ENCODE measurements around the gene ARMH1.

The ARMH1 gene

DNA sequence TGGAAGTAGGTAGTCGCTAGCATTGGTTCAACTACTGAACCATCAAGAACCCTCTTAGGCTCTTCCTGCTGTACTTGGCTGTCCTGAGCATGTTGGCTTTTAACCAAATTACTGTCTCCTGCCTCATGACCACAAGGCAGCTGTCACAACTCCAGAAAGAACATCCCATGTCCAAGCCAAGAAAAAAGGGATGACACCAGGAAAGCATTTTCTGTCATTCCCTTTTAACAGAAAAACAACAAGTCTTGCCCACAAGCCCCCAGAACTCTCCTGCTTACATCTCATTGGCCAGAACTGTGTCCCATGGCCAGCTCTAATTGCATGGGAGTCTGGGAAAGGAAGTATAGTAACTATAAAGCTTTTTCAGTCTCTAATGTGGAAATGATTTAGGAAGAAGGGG is 58.9 kb downstream of the ARMH1 start (continued):
- TF ChIP-seq, protein P1, sequence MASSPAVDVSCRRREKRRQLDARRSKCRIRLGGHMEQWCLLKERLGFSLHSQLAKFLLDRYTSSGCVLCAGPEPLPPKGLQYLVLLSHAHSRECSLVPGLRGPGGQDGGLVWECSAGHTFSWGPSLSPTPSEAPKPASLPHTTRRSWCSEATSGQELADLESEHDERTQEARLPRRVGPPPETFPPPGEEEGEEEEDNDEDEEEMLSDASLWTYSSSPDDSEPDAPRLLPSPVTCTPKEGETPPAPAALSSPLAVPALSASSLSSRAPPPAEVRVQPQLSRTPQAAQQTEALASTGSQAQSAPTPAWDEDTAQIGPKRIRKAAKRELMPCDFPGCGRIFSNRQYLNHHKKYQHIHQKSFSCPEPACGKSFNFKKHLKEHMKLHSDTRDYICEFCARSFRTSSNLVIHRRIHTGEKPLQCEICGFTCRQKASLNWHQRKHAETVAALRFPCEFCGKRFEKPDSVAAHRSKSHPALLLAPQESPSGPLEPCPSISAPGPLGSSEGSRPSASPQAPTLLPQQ (tag by site-specific recombination; IDR thresholded peaks at IDR 0.05) = peak; percentile 49; the same call in 1 of the 2 replicates
- TF ChIP-seq KLF9 (tag by site-specific recombination; IDR thresholded peaks at IDR 0.05; ENCODE audit: low read depth) (no peak), ZNF248 (tag by site-specific recombination; IDR thresholded peaks at IDR 0.05) (no peak)
- TF ChIP-seq, protein P2, sequence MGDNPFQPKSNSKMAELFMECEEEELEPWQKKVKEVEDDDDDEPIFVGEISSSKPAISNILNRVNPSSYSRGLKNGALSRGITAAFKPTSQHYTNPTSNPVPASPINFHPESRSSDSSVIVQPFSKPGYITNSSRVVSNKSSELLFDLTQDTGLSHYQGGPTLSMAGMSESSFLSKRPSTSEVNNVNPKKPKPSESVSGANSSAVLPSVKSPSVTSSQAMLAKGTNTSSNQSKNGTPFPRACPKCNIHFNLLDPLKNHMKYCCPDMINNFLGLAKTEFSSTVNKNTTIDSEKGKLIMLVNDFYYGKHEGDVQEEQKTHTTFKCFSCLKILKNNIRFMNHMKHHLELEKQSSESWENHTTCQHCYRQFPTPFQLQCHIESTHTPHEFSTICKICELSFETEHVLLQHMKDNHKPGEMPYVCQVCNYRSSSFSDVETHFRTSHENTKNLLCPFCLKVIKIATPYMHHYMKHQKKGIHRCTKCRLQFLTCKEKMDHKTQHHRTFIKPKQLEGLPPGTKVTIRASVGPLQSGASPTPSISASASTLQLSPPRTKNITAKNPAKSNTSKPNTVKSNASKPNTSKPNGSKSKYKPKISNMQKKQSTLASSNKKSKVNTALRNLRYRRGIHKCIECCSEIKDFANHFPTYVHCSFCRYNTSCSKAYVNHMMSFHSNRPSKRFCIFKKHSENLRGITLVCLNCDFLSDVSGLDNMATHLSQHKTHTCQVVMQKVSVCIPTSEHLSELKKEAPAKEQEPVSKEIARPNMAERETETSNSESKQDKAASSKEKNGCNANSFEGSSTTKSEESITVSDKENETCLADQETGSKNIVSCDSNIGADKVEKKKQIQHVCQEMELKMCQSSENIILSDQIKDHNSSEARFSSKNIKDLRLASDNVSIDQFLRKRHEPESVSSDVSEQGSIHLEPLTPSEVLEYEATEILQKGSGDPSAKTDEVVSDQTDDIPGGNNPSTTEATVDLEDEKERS (tag by site-specific recombination; IDR thresholded peaks at IDR 0.05) = no peak

DNA sequence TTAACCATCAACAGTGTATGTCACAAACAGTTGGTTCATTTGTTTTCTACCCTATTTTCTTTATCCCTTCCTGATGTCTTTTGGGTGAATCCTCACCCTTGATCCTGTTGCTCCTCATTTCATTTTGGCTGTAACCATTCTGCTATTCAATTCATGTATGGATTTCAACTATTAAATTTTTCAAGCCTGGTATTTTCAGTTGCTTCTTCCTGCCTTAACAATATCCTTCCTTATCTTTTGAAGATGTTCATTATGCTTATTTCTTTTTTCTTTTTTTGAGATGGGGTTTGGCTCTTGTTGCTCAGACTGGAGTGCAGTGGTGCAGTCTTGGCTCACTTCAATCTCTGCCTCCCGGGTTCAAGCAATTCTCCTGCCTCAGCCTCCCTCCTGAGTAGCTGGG is 59.3 kb downstream of the ARMH1 start:
- Histone ChIP-seq H3K27ac (ENCODE audit: extremely low read depth, low read depth, low read length) (no peak overlapping the region), H3K9me3 (ENCODE audit: control insufficient read depth, insufficient read depth, low read depth, low read length) (no peaks in the 10 kb centered on the region), H3K4me1 (ENCODE audit: control insufficient read depth, insufficient read depth, low read length) (no peaks in the 10 kb centered on the region), H3K4me3 (ENCODE audit: low read depth, low read length) (no peak overlapping the region), H3K36me3 (ENCODE audit: control insufficient read depth in 2 of 2, insufficient read depth in 1 of 2, low read length in 2 of 2) (no peaks in the 10 kb centered on the region)
- ChIA-PET POLR2A (interaction anchor here (5.2 kb wide), 1 partner anchor 13 kb away, joined by 102 read pairs; no protein-coding TSS in a partner anchor), CTCF (interaction anchor here (0.7 to 7.9 kb wide), 4 partner anchors 15 to 1465 kb away, joined by 3 to 87 read pairs (median 4); partner anchors contain the start of gene POMGNT1)
- TF ChIP-seq ZNF157 (tag by site-specific recombination; IDR thresholded peaks at IDR 0.05) = no peak
- TF ChIP-seq, protein P3, sequence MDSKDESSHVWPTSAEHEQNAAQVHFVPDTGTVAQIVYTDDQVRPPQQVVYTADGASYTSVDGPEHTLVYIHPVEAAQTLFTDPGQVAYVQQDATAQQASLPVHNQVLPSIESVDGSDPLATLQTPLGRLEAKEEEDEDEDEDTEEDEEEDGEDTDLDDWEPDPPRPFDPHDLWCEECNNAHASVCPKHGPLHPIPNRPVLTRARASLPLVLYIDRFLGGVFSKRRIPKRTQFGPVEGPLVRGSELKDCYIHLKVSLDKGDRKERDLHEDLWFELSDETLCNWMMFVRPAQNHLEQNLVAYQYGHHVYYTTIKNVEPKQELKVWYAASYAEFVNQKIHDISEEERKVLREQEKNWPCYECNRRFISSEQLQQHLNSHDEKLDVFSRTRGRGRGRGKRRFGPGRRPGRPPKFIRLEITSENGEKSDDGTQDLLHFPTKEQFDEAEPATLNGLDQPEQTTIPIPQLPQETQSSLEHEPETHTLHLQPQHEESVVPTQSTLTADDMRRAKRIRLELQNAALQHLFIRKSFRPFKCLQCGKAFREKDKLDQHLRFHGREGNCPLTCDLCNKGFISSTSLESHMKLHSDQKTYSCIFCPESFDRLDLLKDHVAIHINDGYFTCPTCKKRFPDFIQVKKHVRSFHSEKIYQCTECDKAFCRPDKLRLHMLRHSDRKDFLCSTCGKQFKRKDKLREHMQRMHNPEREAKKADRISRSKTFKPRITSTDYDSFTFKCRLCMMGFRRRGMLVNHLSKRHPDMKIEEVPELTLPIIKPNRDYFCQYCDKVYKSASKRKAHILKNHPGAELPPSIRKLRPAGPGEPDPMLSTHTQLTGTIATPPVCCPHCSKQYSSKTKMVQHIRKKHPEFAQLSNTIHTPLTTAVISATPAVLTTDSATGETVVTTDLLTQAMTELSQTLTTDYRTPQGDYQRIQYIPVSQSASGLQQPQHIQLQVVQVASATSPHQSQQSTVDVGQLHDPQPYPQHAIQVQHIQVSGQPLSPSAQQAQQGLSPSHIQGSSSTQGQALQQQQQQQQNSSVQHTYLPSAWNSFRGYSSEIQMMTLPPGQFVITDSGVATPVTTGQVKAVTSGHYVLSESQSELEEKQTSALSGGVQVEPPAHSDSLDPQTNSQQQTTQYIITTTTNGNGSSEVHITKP (tag by site-specific recombination; IDR thresholded peaks at IDR 0.05) = peak; percentile 86
- TF ChIP-seq ZNF791 (tag by site-specific recombination; IDR thresholded peaks at IDR 0.05) = no peak
- no peak for TF ChIP-seq ZBTB48 (tag by site-specific recombination; IDR thresholded peaks at IDR 0.05)
- no peak for TF ChIP-seq ZNF677 (tag by site-specific recombination; IDR thresholded peaks at IDR 0.05)
- TF ChIP-seq SCRT2 (tag by site-specific recombination; IDR thresholded peaks at IDR 0.05) = 0 out of 2 replicates have a peak, but pooled peaks have one; percentile 48

DNA sequence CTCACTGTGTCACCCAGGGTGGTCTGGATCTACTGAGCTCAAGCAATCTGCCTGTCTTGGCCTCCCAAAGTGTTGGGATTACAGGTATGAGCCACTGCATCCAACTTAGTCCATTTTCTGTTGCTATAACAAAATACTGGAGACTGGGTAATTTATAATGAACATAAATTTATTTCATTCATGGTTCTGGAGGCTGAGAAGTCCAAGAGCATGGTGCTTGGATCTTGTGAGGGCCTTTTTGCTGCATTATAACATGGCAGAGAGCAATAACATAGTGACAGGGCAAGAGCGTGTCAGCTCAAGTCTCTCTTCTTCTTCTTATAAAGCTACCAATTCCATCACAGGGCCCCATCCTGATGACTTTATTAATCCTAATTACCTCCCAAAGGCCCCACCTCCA is 61.5 kb downstream of the ARMH1 start:
- Histone ChIP-seq H3K4me1 (ENCODE audit: control insufficient read depth, insufficient read depth, low read length) (peaks cover 3% of the 10 kb centered on the region; the same call in 1 of the 2 replicates), H3K36me3 (ENCODE audit: control insufficient read depth in 2 of 2, insufficient read depth in 1 of 2, low read length in 2 of 2) (peaks cover 2 to 3% of the 10 kb centered on the region in 2 experiments; a peak in 2 of 3 replicates), H3K27ac (ENCODE audit: extremely low read depth, low read depth, low read length) (no peak overlapping the region), H3K9me3 (ENCODE audit: control insufficient read depth, insufficient read depth, low read depth, low read length) (no peaks in the 10 kb centered on the region), H3K4me3 (ENCODE audit: low read depth, low read length) (no peak overlapping the region)
- ChIA-PET CTCF (interaction anchor here (0.6 to 0.7 kb wide), 2 partner anchors 54 to 174 kb away, joined by 3 to 4 read pairs; no protein-coding TSS in a partner anchor), POLR2A (interaction anchor here (0.6 kb wide), 1 partner anchor 9 kb away, joined by 6 read pairs; no protein-coding TSS in a partner anchor)
- TF ChIP-seq ZBTB7A (tag by site-specific recombination; IDR thresholded peaks at IDR 0.05; ENCODE audit: low read depth) (no peak), GLIS1 (tag by site-specific recombination; IDR thresholded peaks at IDR 0.05) (no peak), ZNF366 (tag by site-specific recombination; conservative IDR thresholded peaks at IDR 0.05) (no peak), ZNF660 (tag by site-specific recombination; IDR thresholded peaks at IDR 0.05) (no peak), FEZF1 (tag by site-specific recombination; IDR thresholded peaks at IDR 0.05) (no peak), ZNF544 (tag by site-specific recombination; IDR thresholded peaks at IDR 0.05) (no peak), ZNF157 (tag by site-specific recombination; IDR thresholded peaks at IDR 0.05) (no peak), YY2 (tag by site-specific recombination; IDR thresholded peaks at IDR 0.05) (no peak), ZNF37A (tag by site-specific recombination; IDR thresholded peaks at IDR 0.05) (no peak), ZEB2 (tag by site-specific recombination; IDR thresholded peaks at IDR 0.05) (no peak), ZNF19 (tag by site-specific recombination; IDR thresholded peaks at IDR 0.05; ENCODE audit: low read depth) (no peak), HOXD13 (CRISPR knock-in tag; IDR thresholded peaks at IDR 0.05; ENCODE audit: borderline replicate concordance) (no peak), EGR2 (tag by site-specific recombination; IDR thresholded peaks at IDR 0.05; ENCODE audit: low read depth) (no peak), ZNF670 (tag by site-specific recombination; IDR thresholded peaks at IDR 0.05; ENCODE audit: low read depth) (no peak), KLF9 (tag by site-specific recombination; IDR thresholded peaks at IDR 0.05; ENCODE audit: low read depth) (no peak), ZNF354C (tag by site-specific recombination; IDR thresholded peaks at IDR 0.05; ENCODE audit: borderline replicate concordance, low read depth) (no peak)
- TF ChIP-seq, protein P4, sequence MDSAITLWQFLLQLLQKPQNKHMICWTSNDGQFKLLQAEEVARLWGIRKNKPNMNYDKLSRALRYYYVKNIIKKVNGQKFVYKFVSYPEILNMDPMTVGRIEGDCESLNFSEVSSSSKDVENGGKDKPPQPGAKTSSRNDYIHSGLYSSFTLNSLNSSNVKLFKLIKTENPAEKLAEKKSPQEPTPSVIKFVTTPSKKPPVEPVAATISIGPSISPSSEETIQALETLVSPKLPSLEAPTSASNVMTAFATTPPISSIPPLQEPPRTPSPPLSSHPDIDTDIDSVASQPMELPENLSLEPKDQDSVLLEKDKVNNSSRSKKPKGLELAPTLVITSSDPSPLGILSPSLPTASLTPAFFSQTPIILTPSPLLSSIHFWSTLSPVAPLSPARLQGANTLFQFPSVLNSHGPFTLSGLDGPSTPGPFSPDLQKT (IDR thresholded peaks at IDR 0.05; ENCODE audit: borderline replicate concordance, low read depth, low read length) = no peak

Data from HEK293 (cell line).